Activated CD8-positive, alpha-beta memory T cell treated with anti-CD3 and anti-CD28 coated beads, Interleukin-2, amount 50 U/mL, for 24 hours (primary cell): ENCODE measurements around the gene CLBA1.
A peak's percentile ranks its signal among the peaks of the same experiment; 100 is the strongest.

Experiments used
- DNase-seq: peaks from one replicate; pipeline ENCODE4 v3.0.0-alpha.2; 2020; ENCODE audit errors: extremely low read depth

Gene CLBA1

DNA sequence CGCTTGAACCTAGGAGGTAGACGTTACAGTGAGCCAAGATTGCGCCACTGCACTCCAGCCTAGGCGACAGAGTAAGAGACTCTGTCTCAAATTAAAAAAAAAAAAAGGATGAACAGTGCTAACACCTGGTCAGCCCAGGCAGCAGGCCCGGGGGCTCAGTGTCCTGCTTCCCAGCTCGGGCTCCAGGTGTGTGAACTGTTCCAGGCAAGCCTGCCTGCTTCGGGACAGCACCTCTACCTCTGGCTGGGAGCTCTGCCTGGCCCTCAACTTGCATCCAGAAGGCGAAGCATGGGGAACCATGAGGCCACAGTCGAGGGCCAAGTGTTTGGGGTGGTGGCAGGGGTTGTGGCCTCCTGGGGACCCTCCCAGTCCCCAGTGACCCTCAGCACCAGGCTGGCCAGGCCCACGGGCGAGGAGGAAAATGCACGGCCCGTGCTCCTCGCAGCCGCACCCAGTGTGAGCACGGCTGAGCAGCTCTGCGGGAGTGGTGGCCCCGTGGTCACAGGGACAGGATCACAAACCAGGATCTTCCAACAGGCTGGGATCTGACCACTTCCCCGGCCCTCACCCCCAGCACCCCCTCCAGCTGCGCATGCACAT, 19.8 kb downstream of the CLBA1 start:
- DNase-seq, result no peak

GRCh38 chr14:105005929-105006830, 20.6 kb downstream of the CLBA1 start:
- no peak for DNase-seq

GRCh38 chr14:105006831-105007592, 21.4 kb downstream of the CLBA1 start:
- DNase-seq, result no peak

DNA sequence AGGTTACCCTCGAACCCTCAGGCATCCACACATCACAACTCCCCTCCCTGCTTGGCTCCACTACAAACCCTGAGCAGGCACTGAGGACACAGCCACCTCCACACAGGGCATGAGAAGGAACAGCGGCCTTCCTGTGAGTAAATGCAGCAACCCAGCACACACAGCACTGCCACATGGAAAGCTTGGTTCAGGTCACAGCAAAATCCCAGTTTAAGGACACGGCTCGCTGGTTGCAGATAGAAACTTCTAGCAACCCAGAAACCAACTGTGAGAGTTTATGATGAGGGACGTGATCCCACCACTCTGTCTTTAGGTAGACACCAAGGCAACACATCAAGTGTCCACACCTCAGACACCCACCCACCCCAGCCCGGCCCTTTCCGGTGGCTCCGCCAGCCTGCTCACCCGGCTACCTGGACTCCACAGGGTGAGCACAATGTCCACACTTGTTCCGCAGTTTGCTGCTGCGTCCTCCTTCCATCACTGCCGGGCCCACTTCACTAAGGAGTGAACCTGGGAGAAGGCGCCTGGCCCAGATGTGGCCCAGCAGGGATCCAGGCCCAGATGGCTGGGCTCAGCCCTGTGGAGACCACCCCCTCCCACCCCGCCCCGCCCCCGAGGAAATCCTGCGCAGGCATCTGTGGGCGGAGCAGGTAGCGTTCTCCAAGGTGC, 22.1 kb downstream of the CLBA1 start:
- no peak for DNase-seq

GRCh38 chr14:105010106-105010505, 24.5 kb downstream of the CLBA1 start:
- no peak for DNase-seq

DNA sequence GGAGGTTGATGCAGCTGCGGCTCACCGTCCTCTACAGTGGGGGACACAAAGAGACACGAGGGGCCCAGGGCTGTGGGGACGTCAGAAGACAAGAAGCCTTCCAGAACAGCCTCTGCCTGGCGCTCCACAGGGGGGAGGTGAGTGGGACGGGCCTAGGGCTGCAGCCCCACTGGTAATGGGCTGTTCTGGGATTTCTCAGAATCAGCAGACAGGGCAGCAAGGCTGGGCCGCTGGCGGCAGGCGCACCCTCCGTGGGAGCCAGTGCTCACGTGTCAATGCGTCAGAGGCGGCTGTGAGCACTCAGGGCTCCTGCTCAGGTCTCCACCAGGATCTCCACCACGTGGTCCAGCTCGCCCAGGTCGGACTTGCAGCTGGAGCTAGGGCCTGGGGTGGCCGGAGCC, 25.3 kb downstream of the CLBA1 start:
- no peak for DNase-seq

GRCh38 chr14:105011312-105011990, 25.9 kb downstream of the CLBA1 start:
- DNase-seq, result no peak

GRCh38 chr14:105012171-105012985, 26.8 kb downstream of the CLBA1 start:
- DNase-seq, result no peak

GRCh38 chr14:105013150-105013785, 27.7 kb downstream of the CLBA1 start:
- no peak for DNase-seq

- no peak for DNase-seq
Observed at GRCh38 chr14:105014032-105014431, 28.4 kb downstream of the CLBA1 start.

- DNase-seq, result no peak
Observed at GRCh38 chr14:105014631-105015030, 29.0 kb downstream of the CLBA1 start.

DNA sequence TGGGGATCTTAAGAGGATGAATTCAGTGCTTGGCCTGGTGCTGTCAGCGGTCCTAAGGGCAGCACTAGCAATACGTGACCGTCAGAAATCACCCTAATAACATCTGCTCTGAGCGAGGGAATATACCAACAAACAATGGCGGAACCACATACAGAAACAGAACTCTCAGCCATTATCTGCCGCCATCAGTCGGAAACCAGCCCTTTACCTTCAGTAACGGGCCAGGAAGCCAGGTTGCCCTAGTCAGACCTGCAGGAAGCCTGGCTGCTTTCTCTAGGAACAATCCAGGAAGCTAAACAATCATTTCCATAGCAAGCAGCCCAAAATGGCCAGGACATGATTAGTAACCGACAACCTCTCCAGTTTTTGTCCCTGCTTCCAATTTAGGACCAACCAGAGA, 29.7 kb downstream of the CLBA1 start:
- DNase-seq, result no peak

DNA sequence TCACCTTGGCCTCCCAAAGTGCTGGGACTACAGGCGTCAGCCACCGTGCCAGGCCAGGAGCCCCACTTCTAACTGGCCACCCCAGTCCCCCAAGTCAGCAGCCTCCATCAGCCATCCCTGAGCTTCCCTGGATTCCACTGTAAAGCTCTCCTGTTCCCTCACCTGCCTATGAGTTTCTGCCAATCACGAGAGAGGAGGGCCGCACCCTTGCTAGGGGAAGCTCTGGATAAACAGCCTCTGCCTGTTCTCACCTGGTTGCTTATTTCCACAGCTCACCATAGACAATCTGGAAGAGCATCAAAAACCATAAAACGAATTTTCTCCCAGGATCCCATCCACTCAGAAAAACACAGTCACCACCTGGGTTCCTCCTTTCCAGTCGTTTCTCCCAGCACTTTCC, 30.3 kb downstream of the CLBA1 start:
- DNase-seq, result no peak

DNA sequence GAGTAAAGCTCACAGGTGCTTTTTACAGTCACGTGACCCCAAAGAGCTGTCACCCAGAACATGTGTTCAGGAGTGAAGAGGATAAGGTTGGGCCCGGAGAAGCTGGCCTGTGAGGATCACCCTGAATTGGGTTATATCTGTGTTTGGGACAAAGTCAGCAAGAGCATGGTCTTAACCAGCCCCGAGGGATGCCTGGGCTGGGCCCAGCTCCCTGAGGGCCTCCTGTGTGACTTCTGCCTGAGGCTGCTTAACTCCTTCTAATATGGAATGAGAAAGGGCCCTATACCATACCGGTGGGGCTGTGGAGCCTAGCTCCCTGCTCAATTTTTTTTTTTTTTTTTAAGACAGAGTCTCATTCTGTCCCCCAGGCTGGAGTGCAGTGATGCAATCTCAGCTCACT, 32.8 kb downstream of the CLBA1 start:
- no peak for DNase-seq

- DNase-seq, result peak; percentile 21
Observed at GRCh38 chr14:105019861-105020814, 34.5 kb downstream of the CLBA1 start.

- DNase-seq, result peak; percentile 86
Observed at GRCh38 chr14:105020815-105021655, 35.4 kb downstream of the CLBA1 start, which contains the start of gene CDCA4. CDCA4 (minus strand) TSS chr14:105021083; CDS start chr14:105011929, 9,154 bp downstream.

DNA sequence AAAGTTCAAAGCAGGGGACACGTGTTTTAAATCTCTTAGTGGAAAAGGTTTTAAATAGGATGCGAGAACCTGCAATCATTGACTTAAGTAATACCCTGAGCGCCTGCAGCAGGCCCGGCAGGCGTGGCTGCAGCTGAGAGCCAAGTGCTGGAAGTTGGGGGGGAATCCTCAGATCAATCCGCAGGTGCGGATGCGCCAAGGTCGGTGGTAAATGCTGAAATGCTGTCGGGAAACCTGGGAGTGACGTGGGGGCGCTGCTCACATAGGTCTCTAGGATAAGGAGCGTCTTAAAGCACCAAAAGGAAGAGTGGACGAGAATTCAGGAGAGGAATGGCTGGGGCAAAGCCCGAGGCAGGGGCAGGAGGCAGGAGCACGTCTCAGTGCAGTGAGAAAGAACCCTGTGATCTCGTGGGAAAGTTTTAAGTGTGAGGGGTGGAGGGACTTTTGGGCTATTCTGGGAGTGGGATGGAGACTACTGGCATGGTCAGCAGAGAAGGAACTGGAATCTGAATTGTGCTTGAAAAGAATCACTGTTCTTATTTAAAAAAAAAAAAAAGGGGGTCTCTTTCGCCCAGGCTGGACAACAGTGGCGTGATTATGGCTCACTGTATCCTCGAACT, 36.2 kb downstream of the CLBA1 start:
- DNase-seq, result no peak
